OCI-M2 (cell line): ENCODE data around the gene HIBADH.
"Not testable (repeated sequence)": the region's sequence is repeated elsewhere in the genome, so short reads cannot be mapped to it uniquely, and the experiment has no call there.

Experiments
- DNase-seq: peaks from one replicate; lab custom pipeline; 2025; ENCODE audit not compliant: unreplicated experiment; lab: John Stamatoyannopoulos, UW

Gene HIBADH

DNA sequence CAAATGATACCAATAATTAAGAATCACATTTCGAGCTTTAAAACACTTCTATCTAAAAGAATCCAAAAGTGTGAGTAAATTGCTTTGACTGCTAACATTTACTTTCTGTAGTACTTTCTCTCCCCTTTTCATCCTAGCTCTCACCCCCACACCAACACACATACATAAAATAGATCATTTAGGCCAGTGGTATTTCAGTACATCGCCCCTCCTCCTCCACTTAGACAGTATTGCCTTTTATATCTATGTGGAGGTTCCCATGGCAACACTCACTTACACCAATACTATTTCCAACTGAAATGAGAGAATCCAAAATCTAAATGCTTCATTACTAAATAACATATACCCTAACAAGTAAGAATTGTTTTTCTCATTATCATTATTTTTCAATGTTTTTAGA, 58.9 kb downstream of the HIBADH start:
- no peak for DNase-seq

DNA sequence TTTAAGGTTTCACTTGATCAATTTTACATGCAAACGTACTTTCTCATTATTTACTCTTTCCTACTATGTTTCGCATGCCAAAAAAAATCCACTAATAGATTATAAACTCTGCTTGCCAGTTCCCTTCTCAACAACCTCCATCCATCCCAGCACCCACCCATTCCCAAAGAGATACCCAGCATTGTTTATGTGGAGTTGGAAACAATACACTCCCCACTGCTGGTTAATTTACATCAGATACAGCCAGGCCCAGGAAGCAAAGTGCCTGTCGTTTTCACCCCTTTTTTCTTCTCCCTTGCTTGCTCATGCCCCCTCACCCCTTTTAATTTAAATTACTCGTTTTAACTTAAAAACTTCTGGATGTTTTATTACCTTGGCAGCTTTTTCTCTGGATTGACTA, 59.9 kb downstream of the HIBADH start:
- no peak for DNase-seq

DNA sequence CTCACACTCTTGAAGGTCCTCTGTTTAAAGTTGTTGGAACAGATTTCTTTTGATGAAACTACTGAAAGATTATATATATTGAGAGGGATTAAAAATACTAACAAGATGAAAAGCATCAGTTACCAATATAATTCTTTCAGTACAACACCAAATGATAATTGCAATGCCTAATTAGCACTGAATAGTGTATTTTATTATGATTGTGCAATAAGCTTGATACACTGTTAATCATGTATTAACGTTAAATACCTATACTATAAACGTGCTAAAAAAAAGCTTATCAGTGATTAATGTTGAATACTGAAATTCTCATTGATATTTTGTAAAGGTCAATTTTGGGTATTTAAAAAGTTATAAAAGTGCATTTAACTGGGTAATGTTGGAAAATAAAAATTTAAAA, 61.5 kb downstream of the HIBADH start:
- no peak for DNase-seq

GRCh38 chr7:27600247-27600646, 62.4 kb downstream of the HIBADH start:
- no peak for DNase-seq

DNA sequence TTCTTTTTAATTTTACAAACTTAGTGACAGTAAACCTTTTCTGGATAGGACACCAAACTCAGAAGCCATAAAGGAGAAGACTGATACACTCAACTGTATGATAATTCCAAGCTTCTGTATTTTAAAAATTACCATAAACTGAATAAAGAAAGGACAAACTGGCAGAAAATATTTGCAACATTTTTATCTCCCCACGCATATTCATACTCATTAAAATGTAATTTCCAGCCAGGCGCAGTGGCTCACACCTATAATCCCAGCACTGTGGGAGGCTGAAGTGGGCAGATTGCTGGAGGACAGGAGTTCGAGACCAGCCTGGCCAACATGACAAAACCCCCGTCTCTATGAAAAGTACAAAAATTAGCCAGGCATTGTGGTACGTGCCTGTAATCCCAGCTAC, 67.7 kb downstream of the HIBADH start:
- no peak for DNase-seq

- DNase-seq, result no peak
Observed at GRCh38 chr7:27593226-27593625, 69.5 kb downstream of the HIBADH start.

- no peak for DNase-seq
Observed at GRCh38 chr7:27590416-27590815, 72.3 kb downstream of the HIBADH start.

GRCh38 chr7:27587429-27587828, 75.3 kb downstream of the HIBADH start:
- no peak for DNase-seq

DNA sequence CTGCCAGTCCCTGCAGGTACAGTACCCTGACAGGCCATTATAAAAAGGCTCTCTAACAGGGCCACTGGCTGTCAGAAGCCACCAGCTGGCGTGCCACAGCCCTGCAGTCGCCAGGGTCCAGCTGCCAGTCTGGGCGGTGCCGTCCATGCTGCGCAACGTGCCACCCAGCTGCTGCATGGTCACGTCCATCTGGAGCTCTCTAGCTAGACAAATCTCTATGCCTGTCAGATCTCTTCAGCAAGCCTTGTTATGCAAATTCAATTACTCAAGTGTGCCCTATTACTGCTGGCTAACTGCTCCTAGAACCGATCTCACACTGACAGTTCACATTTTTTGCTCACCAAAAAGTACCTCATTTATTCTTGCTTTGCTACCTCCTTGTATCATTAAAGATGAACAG, 75.9 kb downstream of the HIBADH start:
- no peak for DNase-seq

DNA sequence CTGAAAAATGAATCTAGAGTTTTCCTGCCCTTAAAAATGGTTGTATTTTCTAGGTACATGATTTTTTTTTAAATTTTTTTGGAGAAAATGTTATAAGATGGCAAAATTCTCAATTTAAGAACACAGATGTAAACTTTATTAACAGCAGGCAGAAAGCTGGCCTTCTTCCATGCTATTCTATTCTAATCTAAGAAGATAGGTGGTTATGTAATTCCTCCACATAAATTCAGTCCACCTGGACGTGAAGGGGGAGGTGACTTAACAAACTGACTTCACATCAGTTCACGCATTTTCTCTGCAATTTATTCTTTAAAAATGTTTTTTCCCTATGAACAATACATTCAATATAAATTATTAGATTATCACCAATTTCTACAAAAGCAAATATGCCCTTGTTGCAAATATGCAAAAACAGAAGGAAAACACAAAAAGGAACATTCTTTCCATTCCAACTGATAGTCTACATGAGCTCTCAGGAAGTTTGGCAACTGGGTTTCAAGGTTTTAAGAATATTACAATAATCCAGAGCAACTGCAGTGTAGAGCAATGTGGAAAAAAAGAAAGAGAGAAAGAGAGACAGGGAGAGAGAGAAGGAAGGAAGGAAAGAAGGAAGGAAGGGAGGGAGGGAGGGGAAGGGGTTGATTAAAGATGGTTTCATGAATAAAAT, 76.8 kb downstream of the HIBADH start:
- DNase-seq, result no peak

GRCh38 chr7:27581906-27582305, 80.8 kb downstream of the HIBADH start:
- no peak for DNase-seq

GRCh38 chr7:27581119-27581518, 81.6 kb downstream of the HIBADH start:
- no peak for DNase-seq

GRCh38 chr7:27579565-27579964, 83.1 kb downstream of the HIBADH start:
- DNase-seq, result no peak

GRCh38 chr7:27578169-27578568, 84.5 kb downstream of the HIBADH start:
- not testable (repeated sequence) for DNase-seq

- DNase-seq, result no peak
Observed at GRCh38 chr7:27576360-27576944, 86.2 kb downstream of the HIBADH start.

DNA sequence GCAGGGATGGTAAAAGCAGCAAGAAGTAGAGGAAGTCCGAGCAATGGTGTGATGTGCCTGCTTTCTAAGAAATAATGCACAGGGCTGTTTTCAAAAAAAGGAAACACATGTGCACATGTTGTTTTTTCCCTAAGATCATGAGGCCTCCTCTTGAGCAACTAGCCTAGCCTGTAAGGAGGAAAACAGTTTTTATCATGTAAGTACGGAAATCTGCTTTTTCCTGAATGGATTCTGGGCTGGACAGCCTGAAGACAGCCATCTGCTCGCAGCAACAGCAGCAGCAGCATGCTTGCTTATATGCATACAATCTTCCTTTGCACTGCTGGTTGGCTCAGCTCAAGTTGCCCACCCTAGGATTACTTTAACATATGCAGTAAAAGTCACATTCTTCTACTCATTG, 87.1 kb downstream of the HIBADH start:
- no peak for DNase-seq

DNA sequence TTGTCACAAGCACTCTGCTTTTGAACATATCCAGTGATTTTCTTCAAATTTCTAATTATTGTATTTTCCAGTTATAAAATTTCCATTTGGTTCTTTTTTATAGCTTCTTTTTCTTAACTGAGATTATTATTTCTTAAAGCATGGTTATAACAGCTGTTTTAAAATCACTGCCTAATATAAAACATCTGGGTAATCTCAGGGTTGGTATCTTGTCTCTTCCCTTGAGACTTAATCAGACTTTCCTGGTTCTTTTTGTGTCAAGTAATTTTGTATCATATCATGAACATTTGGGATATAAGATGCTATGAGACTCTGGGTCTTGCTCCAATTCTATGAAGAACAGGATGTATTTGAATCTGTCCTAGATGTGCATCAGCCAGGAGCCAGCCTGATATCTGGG, 93.6 kb downstream of the HIBADH start:
- no peak for DNase-seq

DNA sequence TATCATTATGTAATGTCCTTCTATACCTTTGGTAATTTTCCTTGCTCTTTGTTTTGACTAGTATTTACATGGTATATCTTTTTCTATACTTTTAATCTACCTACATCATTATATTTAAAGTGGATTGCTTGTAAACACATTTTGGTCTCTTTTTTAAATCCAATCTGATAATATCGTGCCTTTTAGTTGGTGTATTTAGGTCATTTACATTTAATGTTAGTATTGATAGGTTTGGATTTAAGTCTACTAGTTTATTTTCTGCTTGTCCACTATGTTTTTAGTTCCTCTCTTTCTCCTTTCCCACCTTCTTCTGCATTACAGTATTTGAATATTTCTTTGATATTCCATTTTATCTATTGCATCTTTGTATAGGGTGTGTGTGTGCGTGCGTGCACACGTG, 95.4 kb downstream of the HIBADH start:
- DNase-seq, result no peak

DNA sequence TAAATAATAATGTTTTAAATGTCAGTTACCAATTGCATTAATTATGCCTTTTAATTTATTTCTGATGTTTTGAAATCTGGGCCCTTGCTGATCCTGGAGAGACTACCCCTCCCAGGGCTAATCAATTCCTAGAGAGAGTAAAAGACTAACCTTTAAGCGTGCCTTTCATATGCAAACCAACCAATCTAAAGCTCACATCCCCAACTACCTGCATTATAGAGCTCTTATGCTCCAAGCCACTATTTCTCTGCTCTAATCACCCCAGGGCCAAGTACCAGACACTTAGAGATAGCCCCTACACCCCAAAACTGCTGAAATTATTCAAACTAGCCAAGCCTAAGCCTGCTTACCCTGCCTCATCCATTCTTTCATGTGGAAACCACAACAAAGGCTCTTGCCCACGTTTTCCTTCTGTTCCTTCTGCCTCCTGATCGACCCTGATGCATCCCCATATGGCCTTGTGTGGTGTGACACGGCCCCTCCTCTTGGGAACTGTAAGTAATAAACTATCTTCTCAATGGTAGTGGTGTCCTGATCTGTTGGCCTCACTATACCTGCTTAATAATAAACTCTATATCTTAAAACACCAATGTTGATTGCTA, 97.7 kb downstream of the HIBADH start:
- no peak for DNase-seq

- no peak for DNase-seq
Observed at GRCh38 chr7:27560706-27561235, 101.9 kb downstream of the HIBADH start.

GRCh38 chr7:27555670-27556069, 107.0 kb downstream of the HIBADH start:
- DNase-seq, result no peak

- DNase-seq, result no peak
Observed at GRCh38 chr7:27554826-27555225, 107.9 kb downstream of the HIBADH start.
